Activated B cell treated with CpG ODN at 0.5 μM for 24 hours (primary cell): ENCODE results near the gene GPAT2. TPM values are rescaled to one million over a fixed set of nuclear protein-coding genes. Genes with fewer than 3 reads are reported as not detected.
"Not testable (repeated sequence)": the region's sequence is repeated elsewhere in the genome, so short reads cannot be mapped to it uniquely, and the experiment has no call there.

ENCODE experiments used
- ATAC-seq: fragments of 200-7000 bp; cut with Tn5 transposase; one replicate; pipeline ENCODE4 v1.10.0; 2021; ENCODE audit warnings: low read depth, mild to moderate bottlenecking, moderate library complexity
- CTCF ChIA-PET: fragments of 350-600 bp; sonication (Branson Sonifier 250); formaldehyde crosslinking; loops from one replicate; lab custom pipeline; 2021; ENCODE audit warnings: antibody characterized with exemption; lab: Charles Lee
- POLR2A ChIA-PET: fragments of 350-600 bp; sonication (Branson Sonifier 250); formaldehyde crosslinking; loops from one replicate; lab custom pipeline; 2021; ENCODE audit warnings: antibody characterized with exemption; lab: Charles Lee
- DNase-seq: peaks from one replicate; pipeline ENCODE4 v3.0.0; 2022
- H3K27ac Mint-ChIP-seq: one replicate; pipeline ENCODE4 v1.8.0; 2020; ENCODE audit warnings: mixed read lengths
- H3K27me3 Mint-ChIP-seq: one replicate; pipeline ENCODE4 v1.8.0; 2021; ENCODE audit warnings: mixed read lengths
- H3K36me3 Mint-ChIP-seq: one replicate; pipeline ENCODE4 v1.8.0; 2021; ENCODE audit warnings: low read depth, mixed read lengths
- H3K4me1 Mint-ChIP-seq: one replicate; pipeline ENCODE4 v1.8.0; 2021; ENCODE audit warnings: mixed read lengths
- H3K4me3 Mint-ChIP-seq: one replicate; pipeline ENCODE4 v1.8.0; 2020; ENCODE audit warnings: mild to moderate bottlenecking, mixed read lengths
- H3K9me3 Mint-ChIP-seq: one replicate; pipeline ENCODE4 v1.8.0; 2020; ENCODE audit warnings: mixed read lengths
- intact Hi-C: fragments of 100-400 bp; cut with micrococcal nuclease; formaldehyde crosslinking; loops from one replicate; pipeline ENCODE4 v1.15.1; 2024
- total RNA-seq: library from RNA; stranded (reverse); gene quantifications from 2 replicates; pipeline ENCODE4 v1.2.3, GENCODE V29; 2022

Gene GPAT2
- total RNA-seq, 1 donor from 2014 or later = 4.9 TPM

DNA sequence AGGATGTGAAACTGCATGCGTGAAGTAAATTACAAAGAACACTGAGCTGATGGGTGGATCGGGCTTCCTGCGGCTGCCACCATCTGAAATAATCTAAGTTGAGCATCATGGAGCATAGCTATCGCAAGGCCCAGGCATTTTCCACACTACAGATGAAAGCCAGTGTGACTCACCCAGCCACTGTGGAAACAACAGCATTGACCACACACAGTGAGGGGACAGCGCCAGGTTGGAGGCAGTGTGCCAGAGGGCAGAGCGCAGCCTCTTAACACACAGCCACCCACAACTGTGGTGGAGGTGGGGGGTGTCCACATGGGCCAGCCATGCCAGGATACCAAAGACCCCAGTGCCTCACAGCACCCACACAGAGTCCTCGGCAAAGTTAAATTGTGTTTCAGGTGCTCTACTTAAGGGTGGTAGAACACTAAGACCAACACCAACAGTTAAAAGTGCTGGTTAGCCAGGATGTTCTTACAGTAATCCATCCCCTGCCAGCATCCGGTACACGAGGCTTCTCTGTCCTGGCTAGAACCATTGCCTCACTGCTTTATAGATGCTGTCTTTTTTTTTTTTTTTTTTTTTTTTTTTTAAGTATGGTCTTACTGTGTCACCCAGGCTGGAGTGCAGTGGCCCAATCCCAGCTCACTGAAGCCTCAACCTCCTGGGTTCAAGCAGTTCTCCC lies 14.7 kb downstream of the GPAT2 start:
- H3K27me3 Mint-ChIP-seq, H3K9me3 Mint-ChIP-seq, ATAC-seq, H3K4me3 Mint-ChIP-seq, POLR2A ChIA-PET, H3K36me3 Mint-ChIP-seq, DNase-seq, H3K27ac Mint-ChIP-seq, CTCF ChIA-PET, H3K4me1 Mint-ChIP-seq: not testable (repeated sequence)
- intact Hi-C loops = loop anchor here (10.0 kb wide), 4 partner anchors 95 to 485 kb away; partner anchors contain the start of genes ADRA2B, CIAO1, NEURL3 and TMEM127

DNA sequence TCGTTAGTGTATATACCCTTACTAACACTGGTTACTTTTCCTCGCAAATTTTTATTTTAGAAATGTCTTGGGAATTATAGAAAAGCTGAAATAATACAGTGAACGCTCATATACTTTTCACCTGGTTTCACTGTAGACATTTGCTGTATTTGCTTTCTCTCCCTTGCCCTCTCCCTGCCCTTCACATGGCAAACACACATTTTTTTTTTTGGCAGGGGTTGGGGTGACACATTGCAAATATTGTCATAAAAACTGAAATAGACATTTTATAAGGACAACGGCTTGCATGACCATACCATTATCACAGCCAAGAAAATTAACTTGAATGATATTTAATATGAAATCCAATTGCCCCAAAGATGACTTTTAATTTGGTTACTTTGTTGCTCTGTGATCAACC lies 18.4 kb downstream of the GPAT2 start:
- H3K36me3 Mint-ChIP-seq, POLR2A ChIA-PET, intact Hi-C loops, H3K4me3 Mint-ChIP-seq, DNase-seq, H3K9me3 Mint-ChIP-seq, ATAC-seq, CTCF ChIA-PET, H3K27ac Mint-ChIP-seq, H3K4me1 Mint-ChIP-seq, H3K27me3 Mint-ChIP-seq: not testable (repeated sequence)

DNA sequence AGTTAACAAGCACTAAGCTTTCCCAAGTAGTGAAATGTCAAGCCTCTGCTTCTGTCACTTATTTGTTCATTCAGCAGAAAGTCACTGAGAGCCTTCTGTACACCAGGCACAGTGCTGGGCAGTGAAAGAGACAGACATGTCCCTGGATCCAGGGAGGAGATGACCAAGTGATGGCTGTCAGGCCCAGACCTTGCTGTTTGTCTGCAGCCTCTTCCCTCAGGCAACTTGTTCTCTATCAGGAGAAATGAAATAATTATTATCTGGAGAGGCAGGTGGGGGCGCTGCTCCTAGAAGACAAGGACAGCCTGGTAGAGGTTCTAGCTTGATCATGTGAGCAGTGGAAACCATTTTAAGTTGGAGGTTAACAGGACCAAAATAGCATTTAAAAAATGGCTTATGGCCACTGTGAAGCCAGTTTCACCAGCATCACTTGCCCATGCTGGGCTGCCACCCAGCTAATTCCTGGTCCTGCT lies 21.9 kb downstream of the GPAT2 start:
- H3K36me3 Mint-ChIP-seq, H3K4me1 Mint-ChIP-seq, intact Hi-C loops, ATAC-seq, H3K9me3 Mint-ChIP-seq, H3K27ac Mint-ChIP-seq, H3K4me3 Mint-ChIP-seq, H3K27me3 Mint-ChIP-seq, DNase-seq, CTCF ChIA-PET: not testable (repeated sequence)
- POLR2A ChIA-PET = interaction anchor here (0.6 kb wide), 1 partner anchor 137 kb away, joined by 15 read pairs; no protein-coding TSS in a partner anchor

DNA sequence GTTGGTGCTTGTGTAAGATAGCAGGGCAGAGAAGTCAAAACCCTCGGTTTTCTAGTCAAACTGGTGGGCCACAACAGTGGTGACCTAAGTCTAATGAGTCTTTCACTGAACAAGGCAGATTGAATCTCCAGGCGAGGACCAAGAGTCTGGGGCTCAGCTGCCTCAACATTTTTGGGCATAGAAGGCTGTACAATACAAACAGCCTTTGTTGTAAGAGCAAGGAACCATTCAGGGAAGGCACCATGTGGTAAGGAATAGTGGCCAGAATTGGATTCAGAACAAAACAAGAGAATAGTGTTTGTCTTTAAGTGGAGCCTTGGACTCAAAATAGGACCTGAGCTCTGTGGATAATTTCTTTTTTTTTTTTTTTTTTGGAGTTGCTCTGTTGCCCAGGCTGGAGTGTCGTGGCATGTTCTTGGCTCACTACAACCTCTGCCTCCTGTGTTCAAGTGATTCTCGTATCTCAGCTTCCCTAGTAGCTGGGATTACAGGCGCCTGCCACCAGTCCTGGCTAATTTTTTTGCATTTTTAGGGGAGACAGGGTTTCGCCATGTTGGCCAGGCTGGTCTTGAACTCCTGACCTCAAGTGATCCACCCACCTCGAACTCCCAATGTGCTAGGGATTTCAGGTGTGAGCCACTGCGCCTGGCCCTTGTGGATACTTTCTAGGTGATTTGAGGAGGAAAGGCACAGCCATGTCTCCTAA lies 22.5 kb downstream of the GPAT2 start:
- H3K9me3 Mint-ChIP-seq, H3K36me3 Mint-ChIP-seq, H3K4me1 Mint-ChIP-seq, ATAC-seq, DNase-seq, intact Hi-C loops, H3K27me3 Mint-ChIP-seq, H3K4me3 Mint-ChIP-seq, H3K27ac Mint-ChIP-seq: not testable (repeated sequence)
- CTCF ChIA-PET = interaction anchor here (1.2 kb wide), 1 partner anchor 10 kb away, joined by 4 read pairs; no protein-coding TSS in a partner anchor
- POLR2A ChIA-PET = interaction anchor here (0.6 kb wide), 1 partner anchor 138 kb away, joined by 15 read pairs; no protein-coding TSS in a partner anchor

DNA sequence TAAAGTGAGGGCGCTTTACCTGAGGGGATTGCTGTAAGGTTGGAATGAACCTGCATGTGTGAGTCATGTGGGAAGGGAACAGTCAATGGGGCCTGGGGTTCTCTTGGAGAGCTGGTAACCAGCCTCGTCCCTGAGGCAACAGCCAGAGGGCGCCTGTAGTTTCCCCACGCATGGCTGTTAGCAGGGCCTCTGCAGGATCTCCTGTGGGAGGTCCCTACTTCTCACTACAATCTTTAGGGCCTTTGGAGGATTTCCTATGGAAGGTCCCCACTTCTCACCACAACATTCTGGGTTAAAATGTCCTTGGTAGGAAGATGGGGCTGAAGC lies 23.6 kb downstream of the GPAT2 start:
- H3K27me3 Mint-ChIP-seq, H3K27ac Mint-ChIP-seq, DNase-seq, intact Hi-C loops, H3K36me3 Mint-ChIP-seq, H3K4me1 Mint-ChIP-seq, ATAC-seq, H3K9me3 Mint-ChIP-seq, POLR2A ChIA-PET: not testable (repeated sequence)
- H3K4me3 Mint-ChIP-seq = peak overlapping the region; percentile 52
- CTCF ChIA-PET = interaction anchor here (1.2 kb wide), 1 partner anchor 11 kb away, joined by 4 read pairs; no protein-coding TSS in a partner anchor

DNA sequence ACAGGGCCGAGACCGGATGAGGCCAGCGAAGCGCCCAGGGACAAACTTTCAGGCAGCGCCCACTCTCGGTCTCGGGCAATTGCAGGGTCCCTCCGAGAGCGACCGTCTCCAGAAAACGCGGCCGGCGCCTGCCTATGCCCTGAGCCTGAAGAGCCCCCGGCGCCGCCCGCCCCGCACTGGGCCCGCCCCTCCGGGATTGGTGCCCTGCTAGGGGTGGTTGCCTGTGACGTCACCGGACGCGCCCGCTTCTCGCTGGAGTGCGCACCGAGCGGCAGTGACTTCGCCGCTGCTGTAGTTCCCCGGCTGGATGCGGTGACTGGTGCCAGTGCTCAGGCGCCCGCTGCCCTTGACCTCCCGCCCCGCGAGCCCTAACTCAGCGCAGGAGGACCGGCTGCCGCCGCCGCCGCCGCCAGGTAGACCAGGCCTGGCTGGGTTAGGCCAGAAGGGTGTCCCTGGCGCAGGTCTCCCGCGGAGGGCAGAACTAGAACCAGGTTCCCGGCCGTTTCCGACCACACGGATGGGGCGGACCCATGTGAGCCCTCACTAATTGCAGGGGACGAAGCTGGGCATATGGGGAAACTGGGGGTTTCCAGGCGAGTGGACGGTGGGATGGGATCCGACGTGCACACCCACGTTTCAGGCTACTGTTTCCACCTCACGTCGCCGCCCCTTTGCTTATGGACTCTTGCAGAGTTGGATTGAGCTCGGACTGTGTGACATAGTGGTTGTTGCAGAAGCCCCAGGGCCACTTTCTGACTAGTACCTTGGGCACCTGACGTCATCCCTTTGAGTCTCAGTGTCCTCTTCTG lies 24.2 kb downstream of the GPAT2 start:
- peak; percentile 96 for DNase-seq
- H3K9me3 Mint-ChIP-seq, H3K4me1 Mint-ChIP-seq, intact Hi-C loops, H3K36me3 Mint-ChIP-seq, H3K27ac Mint-ChIP-seq: not testable (repeated sequence)
- Mint-ChIP-seq H3K4me3 (peak overlapping the region; percentile 78), H3K27me3 (peaks cover 10% of the 10 kb centered on the region)
- CTCF ChIA-PET = interaction anchor here (1.2 to 1.3 kb wide), 2 partner anchors 12 to 18 kb away, joined by 4 to 5 read pairs; no protein-coding TSS in a partner anchor
- POLR2A ChIA-PET = interaction anchor here (0.6 kb wide), 1 partner anchor 476 kb away, joined by 3 read pairs; no protein-coding TSS in a partner anchor
- peak; percentile 100 for ATAC-seq

DNA sequence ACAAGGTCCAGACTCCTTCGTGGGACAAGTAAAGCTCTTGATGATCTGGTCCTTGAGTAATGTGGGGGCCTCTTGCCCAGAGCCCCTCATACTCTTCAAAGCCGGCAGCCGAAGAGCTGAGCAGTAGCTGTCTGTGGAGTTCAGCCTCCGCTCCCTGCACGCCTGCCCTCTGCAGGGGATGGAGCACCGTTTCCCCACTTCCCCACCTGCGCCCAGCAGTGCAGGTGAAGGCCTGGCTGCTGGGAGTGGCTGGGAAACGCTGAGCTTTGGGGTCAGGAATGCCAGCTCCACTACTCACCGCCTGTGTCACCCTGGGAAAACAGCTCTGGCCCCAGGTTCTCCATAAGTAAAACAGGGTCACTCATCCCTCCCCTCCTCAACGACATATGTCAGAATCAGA lies 24.9 kb downstream of the GPAT2 start:
- Mint-ChIP-seq H3K4me3 (peak overlapping the region; percentile 78), H3K27me3 (peaks cover 16% of the 10 kb centered on the region)
- ATAC-seq, DNase-seq, H3K9me3 Mint-ChIP-seq, H3K36me3 Mint-ChIP-seq, intact Hi-C loops, H3K4me1 Mint-ChIP-seq, H3K27ac Mint-ChIP-seq: not testable (repeated sequence)
- CTCF ChIA-PET = interaction anchor here (1.3 kb wide), 1 partner anchor 17 kb away, joined by 5 read pairs; no protein-coding TSS in a partner anchor
- POLR2A ChIA-PET = interaction anchor here (0.6 kb wide), 1 partner anchor 477 kb away, joined by 3 read pairs; no protein-coding TSS in a partner anchor

DNA sequence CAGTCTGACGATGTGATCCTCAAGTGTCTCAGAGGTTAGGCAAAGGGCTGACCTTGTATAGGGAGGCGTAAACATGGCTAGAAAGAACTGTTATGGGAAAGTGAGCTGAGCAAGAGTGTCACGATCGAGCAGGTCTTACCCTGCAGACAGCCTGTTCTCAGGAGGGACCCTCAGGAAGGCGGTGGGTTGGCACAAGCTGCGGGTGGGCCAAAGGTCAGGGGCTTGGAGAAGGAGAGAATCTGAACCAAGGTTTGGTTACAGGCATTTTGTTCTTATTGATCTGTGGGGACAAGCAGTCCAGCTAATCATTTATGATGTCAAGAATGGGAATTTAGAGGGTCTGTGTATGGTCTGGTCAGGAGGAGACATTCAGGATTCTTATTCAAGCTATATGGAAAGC lies 26.7 kb downstream of the GPAT2 start:
- DNase-seq = not testable (repeated sequence)

DNA sequence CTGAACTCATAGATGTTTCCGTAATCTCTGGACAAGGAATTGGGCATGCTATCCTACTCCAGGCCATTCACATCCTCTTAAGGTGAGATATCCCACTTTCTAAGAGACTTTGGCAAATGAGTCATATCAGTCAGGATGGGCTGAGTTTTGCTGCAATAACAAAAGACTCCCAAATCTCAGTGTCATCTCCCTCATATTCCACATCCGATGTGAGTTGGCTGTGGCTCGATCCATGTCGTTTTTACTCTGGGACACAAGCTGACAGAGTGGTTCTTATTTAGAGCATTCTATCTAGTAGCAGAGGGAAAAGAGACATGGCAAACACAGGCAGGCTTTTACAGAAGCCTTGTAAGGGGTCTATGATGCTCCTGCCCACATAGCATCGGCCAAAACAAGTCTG lies 28.5 kb downstream of the GPAT2 start:
- H3K27ac Mint-ChIP-seq, intact Hi-C loops, CTCF ChIA-PET, DNase-seq, H3K9me3 Mint-ChIP-seq, H3K4me3 Mint-ChIP-seq, H3K36me3 Mint-ChIP-seq, ATAC-seq, H3K4me1 Mint-ChIP-seq, POLR2A ChIA-PET: not testable (repeated sequence)
- peaks cover 30% of the 10 kb centered on the region for H3K27me3 Mint-ChIP-seq

More for the DNA sequence above, 26.7 kb downstream of the GPAT2 start:
- H3K36me3 Mint-ChIP-seq, CTCF ChIA-PET, H3K4me1 Mint-ChIP-seq, intact Hi-C loops, H3K9me3 Mint-ChIP-seq, H3K4me3 Mint-ChIP-seq, H3K27ac Mint-ChIP-seq, POLR2A ChIA-PET, ATAC-seq: not testable (repeated sequence)
- peaks cover 21% of the 10 kb centered on the region for H3K27me3 Mint-ChIP-seq
